Cardiac septum (tissue), 1 donor: ENCODE results near the gene SLC20A1. TPM values are rescaled to one million over a fixed set of nuclear protein-coding genes. Genes with fewer than 3 reads are reported as not detected.
A peak's percentile ranks its signal among the peaks of the same experiment; 100 is the strongest.

Experiments
- DNase-seq: peaks from one replicate; pipeline ENCODE4 v3.0.0-alpha.2; 2020; ENCODE audit warnings: low spot score
- intact Hi-C: fragments of 100-400 bp; cut with DNase I; formaldehyde crosslinking; loops from one replicate; pipeline ENCODE4 v1.14.0; 2022
- total RNA-seq: library from RNA; stranded (reverse); fragmentation: NEBNext Ultra II Directional; extraction: Animal tissue kit (Norgen Biotek cat#: 25700); gene quantifications from one replicate; pipeline ENCODE4 v1.2.1, GENCODE V29; 2021
- donor health status: DM: no; HTN: no; CAD: no.

The SLC20A1 gene
- total RNA-seq, 1 donor from 2014 or later, result 26.1 TPM

DNA sequence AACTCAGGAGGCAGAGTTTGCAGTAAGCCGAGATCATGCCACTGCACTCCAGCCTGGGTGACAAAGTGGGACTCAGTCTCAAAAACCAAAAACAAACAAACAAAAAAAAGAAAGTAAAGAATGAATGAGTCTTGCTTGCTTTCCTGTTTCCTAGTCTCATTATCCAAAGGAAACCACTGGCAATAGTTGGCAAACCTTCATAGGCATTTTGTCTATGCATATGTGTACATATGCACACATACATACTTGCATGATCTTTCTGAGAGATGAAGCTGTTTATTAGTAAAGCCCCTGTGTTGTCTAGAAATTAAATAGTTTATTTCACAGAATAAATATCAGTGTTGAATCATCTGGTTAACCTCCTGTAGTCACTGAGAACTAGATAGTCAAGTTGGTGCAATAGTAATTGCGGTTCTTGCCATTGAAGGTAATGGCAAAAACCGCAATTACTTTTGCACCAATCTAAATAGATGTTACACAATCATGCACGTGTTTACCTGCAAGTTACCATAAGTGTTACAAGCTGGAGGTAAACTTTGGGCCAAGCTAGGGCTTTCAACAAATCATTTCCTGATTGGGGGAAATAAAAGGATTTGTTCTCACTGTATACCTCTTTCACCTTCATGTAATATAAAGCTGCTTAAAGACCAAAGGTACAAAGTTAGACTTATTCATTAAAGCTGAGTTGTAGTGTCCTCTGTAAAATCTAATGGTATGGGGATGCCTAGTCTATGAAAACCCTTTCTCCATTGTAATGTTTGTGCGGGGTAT is 24.7 kb downstream of the SLC20A1 start:
- intact Hi-C loops, result no loop called here
- DNase-seq, result no peak

DNA sequence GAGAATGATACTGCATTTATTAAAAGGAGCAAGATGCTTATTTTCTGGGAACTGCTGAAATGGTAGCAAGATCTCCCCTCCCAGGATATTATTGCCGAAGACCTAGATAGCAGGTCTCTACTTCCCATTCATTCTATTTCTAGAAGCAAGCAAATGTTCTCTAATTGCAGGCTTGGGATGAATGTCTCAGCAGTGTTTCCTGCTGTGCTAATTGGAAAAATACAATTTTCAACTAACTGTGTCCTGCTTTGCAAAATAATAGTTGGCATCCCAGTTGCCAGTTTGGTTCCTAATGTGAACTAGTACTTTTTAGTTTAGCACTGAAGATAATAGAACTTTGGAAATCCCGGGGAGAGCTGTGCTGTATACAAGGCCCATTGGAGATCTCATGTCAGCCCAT is 26.1 kb downstream of the SLC20A1 start:
- DNase-seq, result no peak
- intact Hi-C loops, result no loop called here

DNA sequence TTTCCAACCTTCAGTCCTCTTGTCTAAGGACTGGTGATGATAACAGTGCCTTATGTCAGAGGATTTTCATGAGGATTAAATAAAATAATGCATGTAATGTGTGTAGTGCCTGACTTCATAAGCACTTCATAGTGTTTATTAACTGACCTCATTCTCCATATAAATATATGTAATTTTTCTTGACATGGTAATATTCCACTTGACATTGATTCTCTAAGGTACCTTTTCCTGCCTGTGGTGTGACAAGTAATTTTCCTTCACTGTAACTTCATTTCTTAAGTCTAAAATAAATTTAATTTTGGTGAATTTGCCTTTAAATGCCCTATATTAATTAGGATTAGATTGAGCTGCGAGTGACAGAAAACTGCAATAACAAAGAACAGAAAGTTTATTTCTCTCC is 27.3 kb downstream of the SLC20A1 start:
- DNase-seq, result no peak
- intact Hi-C loops, result no loop called here

DNA sequence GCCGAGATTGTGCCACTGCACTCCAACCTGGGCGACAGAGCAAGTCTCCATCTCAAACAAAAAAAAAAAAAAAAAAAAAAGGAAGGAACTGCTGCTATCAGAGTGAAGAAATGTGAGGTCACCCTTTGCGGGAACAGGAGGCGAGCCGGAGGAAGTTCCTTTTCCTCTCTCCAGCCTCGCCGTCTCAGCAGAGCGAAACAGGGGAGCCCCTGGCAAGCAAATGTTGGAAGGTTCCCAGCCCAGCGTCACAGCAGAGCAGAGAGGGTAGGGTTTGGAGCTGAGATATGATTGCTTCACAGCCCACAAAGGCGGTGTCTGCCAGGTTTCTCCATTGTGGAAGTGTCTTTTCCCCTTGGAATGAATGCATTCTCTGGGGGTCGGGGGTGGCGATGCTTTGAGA is 28.5 kb downstream of the SLC20A1 start:
- peak; percentile 91 for DNase-seq
- intact Hi-C loops, result no loop called here

DNA sequence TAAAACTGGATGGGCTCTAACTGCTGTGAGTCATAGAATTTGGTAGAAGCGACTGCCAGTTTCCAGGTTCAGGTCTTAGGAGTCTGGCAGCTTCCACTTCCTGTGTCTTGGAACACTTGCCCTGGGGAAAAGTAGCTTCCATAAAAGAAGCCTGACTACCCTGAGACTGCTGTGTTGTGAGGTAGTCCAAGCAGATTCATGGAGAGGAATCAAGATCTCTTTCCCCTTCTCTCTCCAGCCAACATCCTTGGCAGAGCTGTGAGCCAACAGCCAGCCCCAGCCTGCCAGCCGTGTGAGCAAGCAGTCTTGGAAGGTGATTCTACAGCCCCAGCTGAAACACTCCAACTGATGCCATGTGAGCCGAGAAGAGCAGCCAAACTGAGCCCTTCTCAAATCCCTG is 33.7 kb downstream of the SLC20A1 start:
- intact Hi-C loops, result no loop called here
- DNase-seq, result no peak

DNA sequence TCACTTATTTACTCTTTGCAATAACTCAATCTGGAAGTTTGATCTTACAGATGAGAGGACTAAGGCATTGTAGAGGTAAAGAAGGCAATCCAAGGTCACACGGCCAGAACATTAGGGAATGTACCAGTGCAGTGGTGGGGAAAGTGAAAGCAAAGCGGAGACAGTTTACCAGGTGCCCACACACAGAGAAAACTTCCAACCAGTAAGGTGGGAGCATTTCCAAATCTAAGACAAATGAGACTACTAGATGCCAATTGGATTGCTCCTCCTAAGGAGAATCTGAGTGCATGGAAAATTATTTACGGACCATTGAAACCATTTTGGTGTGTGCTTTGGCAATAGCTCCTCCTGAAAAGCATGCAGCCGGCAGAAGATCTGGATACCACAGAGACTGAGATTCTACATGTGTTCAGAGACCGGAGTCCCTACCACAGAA is 34.9 kb downstream of the SLC20A1 start:
- intact Hi-C loops, result no loop called here

DNA sequence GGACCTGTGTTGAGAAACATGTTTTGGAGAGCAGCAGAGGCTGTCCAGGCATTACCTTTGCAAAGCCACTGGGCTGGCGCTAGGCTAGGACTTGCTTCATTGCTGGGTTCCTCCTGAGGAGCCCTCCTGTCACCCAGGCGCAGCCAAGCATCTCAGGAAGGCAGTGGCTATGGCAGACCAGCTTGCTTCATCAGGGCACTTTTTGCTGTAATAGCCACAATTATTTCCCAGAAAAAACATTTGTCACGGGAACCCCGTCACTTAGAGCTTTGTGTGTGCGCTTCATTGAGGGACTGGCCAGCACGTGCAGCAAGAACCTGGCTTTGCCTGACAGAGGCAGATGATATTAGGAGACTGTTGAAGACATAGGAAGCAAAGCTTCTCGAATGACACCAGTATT is 36.4 kb downstream of the SLC20A1 start:
- peak; percentile 82 for DNase-seq
- intact Hi-C loops, result no loop called here

More for the DNA sequence above, 34.9 kb downstream of the SLC20A1 start:
- DNase-seq, result no peak

DNA sequence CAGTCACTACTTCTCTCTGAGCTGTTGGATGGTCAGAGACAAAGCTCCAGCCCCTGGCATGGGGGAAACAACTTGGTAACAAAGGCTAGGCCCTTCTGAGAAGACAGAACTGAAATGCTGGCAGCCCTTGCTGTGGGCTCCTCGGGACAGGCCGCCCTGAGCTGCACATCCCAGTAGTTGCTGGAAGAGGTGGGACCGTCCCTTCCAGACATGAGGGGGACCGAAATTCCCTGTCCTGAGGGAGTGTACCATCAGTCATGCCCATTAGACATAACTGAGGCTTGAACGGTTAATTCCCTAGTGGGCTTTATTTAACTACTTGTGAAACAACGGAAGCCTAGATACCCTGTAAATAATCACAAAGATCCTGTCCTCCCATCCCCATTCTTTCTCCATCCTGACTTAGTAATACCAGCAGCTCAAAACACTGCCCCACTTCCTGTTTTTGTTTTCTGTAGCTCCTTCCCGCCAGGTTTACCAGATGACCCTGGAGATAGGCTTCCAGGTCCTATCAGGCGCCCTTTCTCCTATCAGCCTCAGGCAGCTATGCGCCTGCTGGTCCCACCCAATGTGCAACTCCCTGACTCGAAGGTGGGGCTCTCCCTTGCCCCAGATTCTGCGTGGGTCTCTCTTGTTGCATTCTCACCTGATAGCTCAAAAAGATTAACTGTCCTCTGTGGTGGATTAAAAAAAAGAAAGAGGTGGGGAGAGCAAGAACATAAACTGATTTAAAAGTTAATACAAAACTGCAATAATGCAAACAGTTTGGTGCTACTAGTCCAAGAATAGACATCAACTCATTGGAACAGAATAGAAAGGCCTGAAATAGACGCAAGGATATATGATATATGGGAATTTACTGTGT is 38.0 kb downstream of the SLC20A1 start:
- no peak for DNase-seq
- intact Hi-C loops, result no loop called here

DNA sequence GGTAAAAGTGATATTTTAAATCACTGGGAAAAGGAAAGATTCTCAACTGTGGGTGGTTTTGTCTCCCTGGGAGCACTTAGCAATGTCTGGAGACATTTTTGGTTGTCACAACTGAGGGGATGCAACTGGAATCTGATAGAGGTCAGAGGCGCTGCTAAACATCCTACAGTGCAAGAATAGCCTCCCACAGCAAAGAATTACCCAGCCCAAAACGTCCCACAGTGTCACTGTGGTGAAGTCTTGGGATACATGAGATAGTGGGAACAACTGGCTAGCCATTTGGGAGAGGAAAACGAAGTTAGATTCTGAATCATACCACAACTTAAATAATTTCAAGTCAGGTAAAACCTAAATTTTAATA is 38.7 kb downstream of the SLC20A1 start:
- DNase-seq, result no peak
- intact Hi-C loops, result no loop called here

DNA sequence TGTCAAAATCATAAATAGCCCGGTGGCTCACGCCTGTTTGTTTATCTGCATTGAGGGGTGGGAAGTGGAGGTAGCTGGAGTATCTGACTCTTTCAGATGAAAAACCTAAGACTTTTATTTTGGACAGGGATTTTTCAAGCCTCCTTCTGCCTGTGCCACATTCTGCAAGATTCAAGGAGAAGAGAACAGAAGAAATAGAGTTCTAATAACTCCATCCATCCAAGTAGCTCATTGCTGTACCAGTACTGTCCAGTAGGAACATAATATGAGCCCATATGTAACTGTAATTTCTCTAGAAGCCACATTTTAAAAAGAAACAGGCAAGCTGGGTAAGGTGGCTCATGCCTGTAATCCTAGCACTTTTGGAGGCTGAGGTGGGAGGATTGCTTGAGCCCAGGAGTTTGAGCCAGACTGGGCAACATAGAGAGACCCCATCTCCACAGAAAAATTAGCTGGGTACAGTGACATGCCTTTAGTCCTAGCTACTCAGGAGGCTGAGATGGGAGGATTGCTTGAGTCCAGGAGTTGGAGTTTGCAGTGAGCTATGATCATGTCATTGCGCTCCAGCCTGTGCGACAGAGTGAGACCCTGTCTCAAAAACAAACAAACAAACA is 39.6 kb downstream of the SLC20A1 start:
- DNase-seq, result no peak
- intact Hi-C loops, result loop anchor here (5.0 kb wide), 1 partner anchor 83 kb away; no protein-coding TSS in a partner anchor

DNA sequence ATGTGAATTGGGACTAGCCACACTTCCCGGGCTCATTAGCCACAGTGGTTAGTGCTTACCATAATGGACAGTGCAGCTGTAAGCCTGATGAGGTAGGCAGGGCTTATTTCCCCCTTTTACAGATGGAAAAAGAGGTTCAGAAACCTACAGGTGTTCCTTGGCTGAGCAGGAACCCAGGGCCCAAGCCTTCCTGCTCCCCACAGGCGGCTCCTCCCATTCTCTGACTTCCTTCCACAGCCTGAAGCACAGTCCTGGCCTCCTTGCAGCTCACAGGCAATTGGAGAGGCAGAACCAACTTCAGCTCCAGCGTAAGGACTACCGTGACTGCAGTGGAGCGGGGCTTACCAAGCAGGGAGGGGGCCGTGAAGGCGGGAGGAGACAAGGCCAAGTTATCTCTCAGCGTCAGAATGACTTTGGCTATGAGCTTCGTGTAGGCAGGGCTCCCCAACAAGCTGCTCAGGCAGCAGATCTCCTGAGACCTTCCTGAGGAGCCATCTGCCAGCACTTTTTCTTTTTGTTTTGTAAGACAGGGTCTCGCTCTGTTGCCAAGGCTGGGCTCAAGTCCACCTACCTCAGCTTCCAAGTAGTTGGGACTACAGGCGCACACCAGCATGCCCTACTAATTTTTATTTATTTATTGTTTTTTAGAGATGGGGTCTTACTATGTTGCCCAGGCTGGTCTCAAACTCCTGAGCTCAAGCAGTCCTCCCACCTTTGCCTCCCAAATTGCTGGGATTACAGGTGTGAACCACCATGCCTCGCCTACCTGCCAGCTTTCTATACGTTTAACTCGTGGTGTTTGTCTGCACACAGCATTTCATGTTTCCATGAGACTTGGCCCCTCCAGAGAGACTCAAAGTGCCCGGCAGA is 40.8 kb downstream of the SLC20A1 start:
- intact Hi-C loops, result loop anchor here (5.0 kb wide), 1 partner anchor 84 kb away; no protein-coding TSS in a partner anchor
- no peak for DNase-seq

DNA sequence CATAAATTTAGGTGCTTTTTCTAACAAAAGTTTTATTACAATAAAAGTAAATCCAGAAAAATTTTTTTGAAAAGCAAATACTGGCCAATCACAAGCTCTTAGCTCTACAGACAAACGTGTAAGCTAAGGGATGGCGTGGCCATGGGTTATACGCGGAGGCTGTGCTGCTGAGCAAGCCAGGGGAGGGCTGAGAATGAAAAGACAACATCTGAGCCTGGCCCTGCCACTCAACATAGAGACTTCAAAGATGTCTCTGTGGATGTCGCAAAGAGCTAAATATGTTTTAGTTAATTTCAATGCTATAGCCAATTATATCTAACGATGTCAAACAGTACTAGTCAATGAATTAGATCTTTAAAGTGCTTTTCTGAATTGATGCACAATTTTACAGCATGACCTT is 41.8 kb downstream of the SLC20A1 start:
- intact Hi-C loops, result loop anchor here (5.0 kb wide), 1 partner anchor 85 kb away; no protein-coding TSS in a partner anchor
- DNase-seq, result no peak

DNA sequence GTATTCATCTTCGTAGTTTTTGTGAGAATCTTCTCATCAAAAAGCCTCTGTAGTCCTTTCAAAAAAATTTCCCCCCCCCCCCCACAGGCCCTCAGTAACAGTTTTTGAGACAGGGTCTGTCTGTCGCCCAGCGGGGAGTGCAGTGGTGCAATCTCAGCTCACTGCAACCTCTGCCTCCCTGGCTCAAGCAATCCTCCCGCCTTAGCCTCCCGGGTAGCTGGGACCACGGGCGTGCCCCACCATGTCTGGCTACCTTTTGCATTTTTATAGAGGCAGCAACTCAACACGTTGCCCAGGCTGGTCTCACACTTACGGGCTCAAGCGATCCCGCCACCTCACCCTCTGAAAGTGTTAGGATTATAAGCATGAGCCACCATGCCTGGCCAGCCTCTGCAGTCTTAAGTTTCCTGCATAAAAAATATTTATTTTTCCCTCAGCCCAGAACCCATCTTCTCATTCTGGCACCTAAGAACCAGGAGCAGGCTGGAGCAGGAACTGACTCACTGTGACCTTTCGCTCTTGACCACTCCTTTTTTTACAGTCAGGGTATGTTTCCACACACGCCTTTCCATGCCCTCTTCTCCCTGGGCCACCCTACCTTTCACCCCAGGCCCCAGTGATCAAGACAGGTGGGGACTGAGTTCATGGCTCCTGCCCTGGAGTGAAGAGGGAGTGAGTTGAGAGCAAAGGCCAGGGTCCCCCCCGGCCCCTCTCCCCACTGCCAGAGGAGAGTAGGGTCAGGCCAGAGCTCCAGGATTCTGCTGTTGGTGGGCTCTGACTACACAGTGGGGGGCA is 42.5 kb downstream of the SLC20A1 start:
- intact Hi-C loops, result loop anchor here (5.0 kb wide), 1 partner anchor 86 kb away; no protein-coding TSS in a partner anchor

DNA sequence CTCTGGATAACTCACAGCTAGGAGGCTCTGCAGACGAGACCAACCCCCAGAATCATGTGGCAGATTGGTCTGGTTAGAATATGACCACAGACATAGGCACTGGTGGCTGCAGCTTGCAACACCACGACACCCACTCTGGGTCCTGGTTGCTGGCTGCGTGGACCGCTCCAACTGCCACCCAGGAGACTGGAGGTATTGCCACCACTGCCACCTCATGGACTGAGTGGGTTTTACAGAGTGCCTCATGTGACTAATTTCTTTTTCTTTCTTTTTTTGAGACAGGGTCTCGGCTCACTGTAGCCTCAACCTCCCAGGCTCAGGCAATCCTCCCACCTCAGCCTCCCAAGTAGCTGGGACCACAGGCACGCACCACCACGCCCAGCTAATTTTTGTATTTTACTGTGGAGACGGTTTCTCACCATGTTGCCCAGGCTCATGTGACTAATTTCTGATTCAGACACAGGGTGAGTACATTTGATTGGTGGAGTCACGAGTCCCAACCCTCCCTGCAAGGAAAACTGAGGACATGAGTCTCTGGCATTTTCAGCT is 45.2 kb downstream of the SLC20A1 start:
- peak; percentile 86 for DNase-seq

More for the DNA sequence above, 42.5 kb downstream of the SLC20A1 start:
- no peak for DNase-seq

DNA sequence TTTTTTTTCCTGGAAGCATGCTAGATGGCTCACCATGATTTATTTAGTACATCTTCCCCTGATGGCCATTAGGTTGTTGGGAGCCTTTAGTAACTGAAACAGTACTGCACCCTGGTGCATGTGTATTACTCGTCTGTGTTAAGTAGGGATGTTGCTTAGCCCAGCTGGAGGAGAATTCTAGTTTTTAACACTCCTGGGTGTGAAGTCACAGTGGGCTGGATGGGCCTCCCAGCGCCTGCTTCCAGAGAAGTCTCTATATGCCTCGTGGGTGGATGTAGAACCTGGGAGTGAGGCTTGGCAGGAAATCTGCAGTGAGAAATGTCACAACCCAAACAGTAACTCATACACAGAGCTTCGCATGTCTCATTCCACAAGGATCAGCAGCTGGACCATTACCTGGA is 46.1 kb downstream of the SLC20A1 start:
- DNase-seq, result no peak
- intact Hi-C loops, result loop anchor here (2.0 kb wide), 1 partner anchor 65 kb away; no protein-coding TSS in a partner anchor

More for the DNA sequence above, 45.2 kb downstream of the SLC20A1 start:
- intact Hi-C loops, result loop anchor here (2.0 kb wide), 1 partner anchor 64 kb away; no protein-coding TSS in a partner anchor

DNA sequence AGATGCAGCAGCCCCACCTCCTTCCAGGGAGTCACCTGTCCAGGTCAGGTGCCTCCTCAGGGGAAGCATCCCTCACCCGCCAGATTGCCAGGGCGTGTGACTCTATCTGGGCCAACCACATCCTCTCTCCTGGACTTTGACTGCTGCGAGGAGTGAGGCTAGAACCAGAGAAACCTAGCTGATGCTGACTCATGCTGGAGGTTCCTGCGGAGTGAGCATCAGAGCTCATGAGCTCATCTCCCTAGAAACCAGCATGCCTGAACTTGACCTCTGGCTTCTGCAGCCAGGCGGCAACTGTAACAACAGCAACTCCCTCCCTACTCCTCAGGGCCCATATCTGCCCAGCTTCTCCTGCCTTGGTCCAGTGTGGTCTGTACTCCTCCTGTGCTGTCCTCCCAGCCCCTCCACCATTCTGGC is 46.8 kb downstream of the SLC20A1 start:
- intact Hi-C loops, result no loop called here
- DNase-seq, result peak; percentile 87

DNA sequence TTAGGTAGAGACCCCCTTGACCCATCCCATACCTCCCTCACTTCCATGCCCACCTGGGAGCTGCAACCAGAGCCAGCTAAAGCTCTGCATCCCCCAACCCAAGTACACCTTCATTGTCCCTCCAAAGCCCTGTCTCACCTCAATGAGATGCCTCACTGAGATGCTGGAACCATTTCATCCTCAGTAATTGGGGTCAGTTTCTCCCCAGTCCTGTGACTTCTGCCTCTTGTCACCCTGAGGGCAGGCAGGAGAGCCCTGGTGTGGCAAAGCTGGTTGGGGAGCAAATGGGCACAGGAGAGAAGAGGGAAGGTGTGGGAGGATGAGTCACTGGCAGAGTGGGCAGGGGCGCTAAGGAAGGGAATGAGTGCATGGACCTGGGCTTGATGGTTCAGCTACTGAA is 47.2 kb downstream of the SLC20A1 start:
- intact Hi-C loops, result no loop called here
- no peak for DNase-seq

DNA sequence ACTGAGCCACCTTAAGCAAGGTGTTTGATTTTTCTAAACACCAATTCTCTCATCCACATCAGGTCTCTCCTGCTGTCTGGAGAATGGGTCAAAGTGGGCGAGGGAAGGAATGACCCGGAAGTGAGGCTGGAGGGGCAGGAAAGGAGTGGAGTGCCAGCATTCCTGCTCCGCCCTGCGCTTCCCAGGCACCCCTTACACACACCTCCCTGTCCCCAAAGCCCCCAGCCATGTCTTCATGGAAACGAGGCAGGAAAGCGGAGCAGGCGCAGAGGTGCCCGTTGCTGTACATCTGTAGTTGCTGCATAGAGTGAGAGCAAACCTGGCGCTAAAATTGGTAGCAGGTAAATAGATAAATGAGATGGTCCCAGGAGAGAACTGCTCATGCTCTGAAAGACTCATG is 47.9 kb downstream of the SLC20A1 start:
- intact Hi-C loops, result no loop called here
- DNase-seq, result no peak
